HG03139 (cell line): ENCODE measurements around the gene MYCBP.
"Not testable (repeated sequence)": the region's sequence is repeated elsewhere in the genome, so short reads cannot be mapped to it uniquely, and the experiment has no call there.

Experiments
- ATAC-seq: cut with Tn5 transposase; IDR thresholded peaks from one replicate; pipeline ENCODE4 v1.9.1; 2021; ENCODE audit not compliant: unreplicated experiment

MYCBP gene

DNA sequence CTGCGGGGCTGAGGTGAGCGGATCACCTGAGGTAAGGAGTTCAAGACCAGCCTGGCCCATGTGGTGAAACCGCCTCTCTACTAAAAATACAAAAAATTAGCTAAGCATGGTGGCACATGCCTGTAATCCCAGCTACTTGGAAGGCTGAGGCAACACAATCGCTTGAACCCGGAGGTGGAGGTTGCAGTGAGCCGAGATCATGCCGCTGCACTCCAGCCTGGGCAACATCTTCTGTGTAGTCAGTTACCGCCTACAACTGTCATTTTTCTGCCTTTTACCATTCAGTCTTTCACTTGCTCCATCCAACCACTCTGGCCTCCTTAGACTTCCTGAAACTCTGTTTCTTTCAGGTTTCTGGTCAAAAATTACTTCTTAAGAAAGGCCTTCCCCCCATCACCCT, 2.2 kb downstream of the MYCBP start:
- ATAC-seq: no peak

DNA sequence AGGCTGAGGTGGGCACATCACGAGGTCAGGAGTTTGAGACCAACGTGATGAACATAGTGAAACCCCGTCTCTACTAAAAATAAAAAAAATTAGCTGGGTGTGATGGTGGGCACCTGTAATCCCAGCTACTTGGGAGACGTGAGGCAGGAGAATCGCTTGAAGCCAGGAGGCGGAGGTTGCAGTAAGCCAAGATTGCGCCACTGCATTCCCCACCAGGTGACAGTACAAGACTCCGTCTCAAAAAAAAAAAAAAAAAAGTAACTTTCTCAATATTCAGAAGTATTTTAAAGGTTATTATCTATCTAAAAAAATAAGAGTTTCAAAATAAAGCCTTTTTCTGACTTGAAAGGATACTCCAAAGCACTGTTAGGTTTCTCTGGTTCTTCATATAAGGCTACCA, 5.9 kb downstream of the MYCBP start:
- no peak for ATAC-seq

DNA sequence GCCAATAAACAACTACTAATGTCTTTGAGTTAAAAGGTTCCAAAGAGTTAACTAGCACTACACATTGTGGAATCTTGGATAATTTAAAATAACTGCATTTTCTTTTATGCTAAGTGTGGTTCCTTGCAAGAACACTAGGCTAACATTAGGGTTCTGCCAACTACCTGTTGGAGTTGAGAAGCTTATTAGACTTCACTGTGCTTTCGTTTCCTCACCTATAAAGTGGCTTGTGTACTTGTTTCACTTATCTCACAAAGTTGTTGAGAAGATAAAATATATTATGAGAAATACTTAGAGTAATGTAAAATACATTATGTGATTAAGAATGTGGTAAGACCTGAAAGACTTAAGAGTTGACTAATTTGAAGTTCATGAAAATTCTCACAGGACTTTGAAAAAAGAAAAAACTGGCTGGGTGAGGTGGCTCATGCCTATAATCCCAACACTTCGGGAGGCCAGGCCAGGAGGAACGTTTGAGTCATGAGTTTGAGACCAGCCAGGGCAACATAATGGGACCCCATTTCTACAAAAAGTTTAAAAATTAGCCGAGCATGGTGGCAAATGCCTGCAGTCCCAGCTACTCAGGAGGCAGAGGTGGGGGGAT, 7.9 kb downstream of the MYCBP start:
- no peak for ATAC-seq

DNA sequence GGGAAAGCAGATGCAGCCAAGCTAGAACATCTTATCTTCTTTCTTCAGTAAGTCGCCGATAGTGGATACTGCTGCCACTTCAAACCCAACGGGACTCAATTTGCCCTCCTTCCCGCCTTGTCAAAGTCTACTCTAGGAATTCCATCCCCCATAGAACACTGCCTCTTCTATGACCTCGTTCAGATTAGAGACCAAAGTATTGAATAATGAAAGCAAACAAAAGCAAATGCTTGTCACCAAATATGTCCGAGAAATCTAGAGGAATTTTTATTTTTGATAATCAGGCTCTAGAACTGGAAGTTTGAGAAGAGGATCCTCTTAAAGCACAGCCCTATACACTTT, 12.7 kb downstream of the MYCBP start:
- ATAC-seq: no peak

DNA sequence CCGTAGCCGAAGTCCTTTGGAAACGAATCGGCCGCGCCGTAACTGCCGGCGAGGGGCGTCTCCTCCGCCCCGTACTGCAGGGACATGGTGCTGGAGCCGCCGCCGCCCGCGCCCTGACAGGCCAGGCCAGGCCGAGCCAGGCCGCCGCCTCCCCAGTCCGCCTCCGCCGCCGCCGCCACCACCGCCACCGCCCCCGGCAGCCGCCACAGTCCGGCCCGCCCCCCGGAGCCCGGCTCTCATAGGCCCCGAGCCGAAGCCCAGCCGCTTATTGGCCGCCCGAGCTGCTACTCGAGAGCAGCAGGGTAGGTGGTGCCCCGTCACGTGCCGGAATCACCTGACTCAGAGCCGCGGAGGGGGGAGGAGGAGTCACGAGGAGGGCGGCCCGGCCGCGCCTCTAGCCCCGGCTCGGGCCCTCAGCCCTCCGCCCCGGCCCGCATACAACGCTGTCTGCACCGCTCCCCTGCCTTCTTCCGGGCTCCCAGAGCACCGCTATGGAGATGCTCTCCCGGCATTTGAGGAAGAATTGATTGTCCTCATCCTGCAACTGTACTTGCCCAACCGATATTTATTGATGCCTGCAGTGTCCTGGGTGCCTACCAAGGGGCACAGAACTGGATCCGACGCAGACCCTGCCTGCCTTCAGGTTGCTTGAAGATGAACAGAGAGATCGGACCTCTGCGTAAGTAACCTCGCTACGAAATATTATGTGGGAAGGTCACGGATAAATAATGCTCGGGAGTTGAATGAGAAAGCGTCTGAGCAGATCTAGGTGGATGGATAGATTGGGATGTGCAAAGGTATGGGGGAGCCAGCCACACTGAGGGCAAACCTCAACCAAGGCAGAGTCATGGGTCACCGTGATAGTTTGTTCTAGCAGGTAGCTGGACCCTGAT, 13.3 kb downstream of the MYCBP start, which contains the start of gene RRAGC:
RRAGC (minus strand) TSS at position 212 of the 893 bp plus-strand sequence; CDS start at position 86, 126 bp downstream.
- peak; percentile 94 for ATAC-seq

DNA sequence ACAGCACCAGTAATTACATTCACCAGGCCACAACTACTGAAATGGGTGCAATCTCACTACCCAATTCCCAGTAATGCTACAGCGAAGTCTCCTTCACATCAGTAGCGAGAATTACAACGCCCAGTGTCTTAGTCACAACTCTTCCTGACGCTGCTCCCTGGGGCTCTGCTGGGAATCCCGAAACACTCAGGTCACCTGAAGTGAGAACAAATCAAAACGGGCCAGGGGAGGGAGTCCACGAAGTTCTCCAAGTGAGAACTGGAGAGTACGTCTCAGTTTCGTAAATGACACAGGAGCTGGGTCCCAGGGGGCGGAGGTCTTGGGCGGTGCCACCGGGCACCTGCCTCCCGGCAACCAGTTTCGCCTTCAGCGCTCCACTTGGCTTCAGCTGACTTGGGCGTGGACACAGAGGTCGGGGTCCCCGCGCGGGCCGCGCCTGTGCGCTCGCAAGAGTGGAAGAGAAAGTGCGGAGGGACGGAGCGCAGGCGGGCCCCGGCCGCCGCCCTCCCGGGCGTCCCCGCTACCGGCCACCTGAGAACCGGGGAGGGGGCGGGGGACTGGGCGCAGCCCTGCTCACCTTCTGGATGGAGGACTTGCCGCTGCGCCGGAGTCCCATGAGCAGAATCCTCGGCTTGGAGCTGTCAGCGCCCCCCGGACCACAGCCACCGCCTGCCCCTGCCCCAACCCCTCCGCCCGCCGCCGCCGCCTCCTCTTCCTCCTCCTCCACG, 14.2 kb downstream of the MYCBP start:
- peak; percentile 27 for ATAC-seq

DNA sequence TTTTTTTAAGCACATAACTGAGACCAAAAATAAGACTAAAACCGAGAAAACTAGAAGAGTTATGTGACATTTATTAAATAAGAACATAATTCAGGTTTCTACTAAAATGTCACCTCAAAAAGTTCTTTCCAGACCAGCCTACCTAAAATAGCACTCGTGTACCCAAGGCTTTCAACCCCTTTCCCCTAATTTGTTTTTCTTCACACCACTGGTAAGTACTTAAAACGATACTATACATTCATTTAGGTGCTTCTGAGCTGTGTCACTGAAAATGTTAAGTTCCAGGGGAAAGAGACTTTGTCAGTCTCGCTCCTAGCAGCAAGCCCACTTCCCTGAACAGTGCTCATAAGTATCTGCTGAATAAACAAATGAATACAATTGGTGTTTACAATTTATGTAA, 20.4 kb downstream of the MYCBP start:
- no peak for ATAC-seq

DNA sequence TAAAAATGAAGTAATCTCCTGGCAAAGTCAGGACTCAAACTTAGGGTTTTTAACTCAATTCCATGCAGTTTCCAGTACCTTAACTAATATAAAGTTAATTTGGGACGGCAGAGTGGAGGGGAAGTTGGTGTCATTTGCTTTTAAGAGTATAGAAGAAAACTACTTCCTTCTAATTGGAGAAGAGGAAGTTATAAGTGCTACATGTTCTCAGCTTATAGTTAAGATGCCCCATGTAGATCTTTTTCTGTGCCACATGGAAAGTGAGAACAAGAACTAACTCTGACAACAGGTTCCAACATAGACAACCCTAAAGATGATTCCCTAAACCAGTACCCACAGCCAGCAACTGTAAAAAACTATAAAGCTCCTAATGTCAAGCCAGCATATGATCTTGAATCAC, 25.1 kb downstream of the MYCBP start:
- ATAC-seq: no peak

DNA sequence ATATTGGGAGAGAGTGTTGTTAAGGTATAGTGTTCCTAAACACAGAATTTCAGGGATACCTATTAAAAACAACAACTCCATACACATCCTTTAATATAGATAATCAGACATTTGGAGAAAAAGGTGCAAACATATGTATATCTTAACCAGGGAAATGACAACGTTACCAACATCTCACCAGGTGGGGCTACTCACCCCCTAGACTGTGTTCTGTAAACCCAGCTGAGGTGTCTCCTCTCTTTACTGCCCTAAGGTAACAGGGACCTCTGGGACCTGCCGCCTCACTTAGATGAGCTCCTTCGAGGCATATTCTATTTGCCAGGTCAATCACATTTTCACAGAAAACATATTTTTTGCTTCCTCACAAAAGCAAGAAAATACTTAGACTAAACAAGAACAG, 26.9 kb downstream of the MYCBP start:
- no peak for ATAC-seq

DNA sequence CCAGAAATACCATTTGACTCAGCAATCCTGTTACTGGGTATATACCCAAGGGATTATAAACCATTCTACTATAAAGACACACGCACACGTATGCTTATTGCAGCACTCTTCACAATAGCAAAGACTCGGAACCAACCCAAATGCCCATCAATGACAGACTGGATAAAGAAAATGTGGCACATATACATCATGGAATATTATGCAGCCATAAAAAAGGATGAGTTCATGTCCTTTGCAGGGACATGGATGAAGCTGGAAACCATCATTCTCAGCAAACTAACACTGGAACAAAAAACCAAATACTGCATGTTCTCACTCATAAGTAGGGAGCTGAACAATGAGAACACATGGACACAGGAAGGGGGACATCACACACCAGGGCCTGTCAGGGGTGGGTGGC, 28.1 kb downstream of the MYCBP start:
- not testable (repeated sequence) for ATAC-seq

DNA sequence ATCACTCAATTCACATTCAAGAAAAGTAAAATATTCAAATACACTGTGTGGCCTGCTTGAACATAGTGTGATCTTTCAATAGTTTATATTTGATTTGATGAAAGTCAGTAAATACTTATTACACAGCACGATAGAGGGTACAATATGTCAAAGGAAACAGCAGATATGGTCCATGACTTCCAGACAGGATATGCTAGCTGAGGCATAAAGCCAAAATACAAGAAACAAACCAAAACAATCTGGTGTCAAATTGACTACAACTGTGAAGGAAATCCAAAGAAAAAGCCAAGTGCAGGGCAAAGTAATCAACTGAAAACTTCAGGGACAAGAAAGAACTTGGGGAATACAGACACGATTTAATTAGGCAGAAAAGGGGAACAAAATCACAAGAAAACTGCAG, 32.9 kb downstream of the MYCBP start:
- ATAC-seq: no peak

DNA sequence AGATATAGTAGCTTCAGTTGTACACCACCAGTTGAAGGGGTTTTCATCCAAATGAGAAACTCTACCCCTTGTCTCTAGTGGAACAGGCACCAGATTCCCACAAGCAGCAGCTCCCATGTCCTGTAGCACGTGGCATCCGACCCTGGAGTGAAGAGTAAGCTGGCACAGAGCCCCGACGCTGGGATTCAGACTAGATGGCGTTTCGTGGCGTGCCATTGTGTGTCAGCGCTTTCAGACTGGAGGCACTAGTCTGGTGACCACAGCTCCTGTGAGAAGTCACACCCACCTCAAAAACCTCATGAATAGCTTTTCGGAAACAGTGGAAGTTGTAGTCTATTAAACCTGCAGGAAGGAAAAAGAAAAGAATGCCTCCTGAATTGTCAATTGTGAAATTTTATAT, 33.8 kb downstream of the MYCBP start:
- no peak for ATAC-seq

DNA sequence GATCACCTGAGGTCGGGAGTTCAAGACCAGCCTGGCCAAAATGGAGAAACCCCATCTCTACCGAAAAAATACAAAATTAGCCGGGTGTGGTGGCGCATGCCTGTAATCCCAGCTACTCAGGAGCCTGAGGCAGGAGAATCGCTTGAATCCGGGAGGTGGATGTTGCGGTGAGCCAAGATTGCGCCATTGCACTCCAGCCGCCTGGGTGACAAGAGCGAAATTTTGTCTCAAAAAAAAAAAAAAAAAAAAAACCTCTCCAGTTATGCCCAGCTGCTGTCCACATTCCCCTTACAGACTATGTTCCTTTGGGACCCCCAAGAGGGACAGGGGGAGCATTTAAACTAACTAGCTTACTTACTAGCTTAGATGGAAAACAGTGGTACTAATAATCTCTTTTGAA, 36.8 kb downstream of the MYCBP start:
- not testable (repeated sequence) for ATAC-seq

DNA sequence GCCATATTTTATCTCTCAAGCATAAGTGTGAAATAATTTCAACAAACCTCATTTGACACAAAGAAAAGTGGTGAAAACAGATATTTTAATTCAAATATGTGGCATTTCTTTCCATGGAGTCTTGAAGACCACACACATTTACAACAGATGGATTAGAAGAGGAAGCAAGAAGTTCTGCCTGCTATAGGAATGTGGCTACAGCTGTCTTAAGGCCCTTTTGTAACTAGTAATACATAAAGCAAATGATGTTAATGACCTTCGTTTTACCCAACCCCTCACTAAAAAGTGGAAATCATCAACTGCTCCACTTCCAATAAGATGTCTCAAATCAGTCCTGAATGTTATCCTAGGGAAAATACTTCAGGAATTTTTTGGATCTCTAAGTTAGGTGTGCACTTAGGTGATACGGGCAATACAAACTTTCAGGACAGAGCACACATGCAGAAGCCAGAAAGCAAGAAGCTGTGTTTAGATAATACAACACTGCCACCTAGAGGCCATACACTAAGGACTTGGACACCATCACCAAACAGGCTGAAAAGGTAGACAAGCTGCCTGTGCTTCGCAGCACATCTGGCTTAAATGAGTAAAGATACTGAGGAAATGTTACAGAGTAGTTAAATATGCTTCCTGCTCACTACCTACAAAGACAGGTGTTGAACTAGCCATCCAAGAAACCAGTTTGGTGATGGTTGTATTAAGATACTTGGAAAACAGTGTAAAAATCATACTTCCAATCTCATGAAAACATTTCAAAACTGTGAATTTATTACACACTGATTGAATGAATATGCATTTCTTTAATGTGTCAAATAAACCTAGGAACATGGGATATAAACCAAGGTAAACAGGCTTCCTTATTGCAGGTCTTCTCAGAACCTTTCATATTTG, 38.0 kb downstream of the MYCBP start:
- peak; percentile 63 for ATAC-seq

DNA sequence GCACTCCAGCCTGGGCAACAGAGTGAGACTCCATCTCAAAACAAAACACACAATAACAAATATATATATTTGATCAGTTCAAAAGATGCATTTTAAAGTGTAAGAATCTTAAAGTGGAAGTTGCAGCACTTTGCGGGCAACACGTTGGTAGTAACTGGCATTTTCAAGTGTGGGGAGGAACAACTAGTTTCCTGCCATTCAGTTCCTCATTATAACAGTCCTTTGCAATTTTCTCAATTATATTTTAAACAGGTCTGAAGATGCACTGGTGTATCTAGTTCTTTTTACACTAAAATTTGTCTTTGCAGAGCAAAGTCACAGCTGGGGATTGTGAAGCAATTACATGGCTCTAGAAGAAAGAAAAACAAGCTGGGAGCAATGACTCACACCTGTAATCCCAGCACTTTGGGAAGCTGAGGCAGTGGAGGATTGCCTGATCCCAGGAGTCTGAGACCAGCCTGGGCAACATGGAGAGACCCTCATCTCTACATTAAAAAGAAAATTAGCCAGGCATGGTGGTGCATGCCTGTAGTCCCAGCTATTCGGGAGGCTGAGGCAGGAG, 38.8 kb downstream of the MYCBP start:
- ATAC-seq: no peak

DNA sequence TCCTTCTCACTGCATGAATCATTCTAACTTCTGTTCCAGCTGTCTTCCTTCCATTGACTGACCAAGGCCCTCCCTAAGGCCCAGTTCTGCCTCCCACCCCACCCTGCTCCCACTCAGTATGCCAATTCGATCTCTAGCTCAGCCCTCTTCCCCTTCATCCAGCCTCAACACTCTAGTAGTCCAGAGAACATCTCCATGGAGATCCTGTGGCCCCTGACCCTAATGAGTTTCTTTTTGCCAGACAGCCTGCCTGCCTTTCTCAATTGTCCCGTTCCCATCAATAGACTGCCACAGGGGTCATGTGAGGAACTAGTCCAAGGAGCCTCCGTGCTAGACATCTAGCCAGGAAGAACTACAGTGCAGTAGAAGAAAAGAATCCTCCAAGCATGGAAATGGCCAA, 40.0 kb downstream of the MYCBP start:
- no peak for ATAC-seq

DNA sequence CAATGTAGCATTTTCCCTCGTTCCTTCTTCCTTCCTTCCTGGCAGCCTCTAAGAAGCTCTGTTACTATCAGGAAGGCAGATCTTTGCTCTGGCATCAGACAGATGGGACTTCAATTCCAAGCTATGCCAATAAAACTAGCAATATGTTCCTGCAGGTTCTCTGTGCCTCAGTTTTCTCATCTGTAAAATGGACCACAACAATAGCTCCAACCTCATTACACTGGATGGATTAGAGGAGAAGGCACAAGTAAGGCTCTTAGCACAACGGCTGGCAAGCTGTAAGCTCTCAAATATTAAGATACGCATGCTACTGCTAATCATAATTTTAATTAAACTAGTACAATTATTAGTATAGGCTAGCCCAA, 40.8 kb downstream of the MYCBP start:
- ATAC-seq: no peak

DNA sequence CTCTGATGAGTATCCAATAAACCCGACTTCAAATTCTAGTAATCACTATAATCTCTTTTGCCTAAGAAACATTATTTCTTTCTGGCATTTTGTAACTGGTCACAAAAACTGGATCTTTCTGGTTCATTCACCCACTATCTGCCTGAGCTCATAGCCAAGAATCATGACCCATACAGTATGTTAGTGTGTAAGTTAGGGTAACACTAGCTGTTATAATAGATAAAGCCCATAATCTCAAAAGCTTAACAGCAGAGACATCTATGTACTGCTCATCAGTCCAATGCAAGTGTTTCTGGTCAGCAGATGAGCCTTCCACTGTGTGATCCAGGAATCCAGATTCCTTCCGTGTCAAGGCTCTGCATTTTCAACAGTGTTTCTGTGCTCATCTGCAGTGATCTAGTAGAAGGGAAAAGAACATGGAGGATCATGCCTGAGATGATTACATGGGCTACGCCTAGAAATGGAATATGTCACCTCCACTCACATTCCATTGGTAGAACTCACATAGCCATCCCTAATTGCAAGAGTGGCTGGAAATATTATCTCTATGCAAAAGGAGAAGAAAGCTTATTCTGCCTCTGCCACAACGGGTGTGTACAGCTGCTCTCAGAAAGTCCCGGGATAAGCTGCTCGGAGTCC, 41.3 kb downstream of the MYCBP start:
- no peak for ATAC-seq

DNA sequence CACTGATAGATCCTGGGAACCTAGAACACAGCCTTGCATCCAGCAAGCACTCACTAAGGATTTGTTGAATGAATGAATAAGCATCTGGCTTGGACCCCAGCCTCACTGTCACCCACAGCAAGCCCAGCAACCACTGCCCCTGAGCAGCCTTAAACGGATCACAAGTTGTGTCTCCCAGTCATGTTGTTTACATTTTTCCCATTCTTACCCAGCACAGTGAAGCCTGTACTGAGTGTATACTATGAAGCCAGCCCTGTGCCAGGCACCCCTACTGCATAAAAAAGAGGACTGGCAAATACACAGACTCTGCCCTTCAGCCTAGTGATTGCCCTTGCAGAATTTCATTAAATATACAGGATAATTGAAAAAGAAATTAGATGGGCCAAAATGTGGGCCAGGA, 43.8 kb downstream of the MYCBP start:
- no peak for ATAC-seq

DNA sequence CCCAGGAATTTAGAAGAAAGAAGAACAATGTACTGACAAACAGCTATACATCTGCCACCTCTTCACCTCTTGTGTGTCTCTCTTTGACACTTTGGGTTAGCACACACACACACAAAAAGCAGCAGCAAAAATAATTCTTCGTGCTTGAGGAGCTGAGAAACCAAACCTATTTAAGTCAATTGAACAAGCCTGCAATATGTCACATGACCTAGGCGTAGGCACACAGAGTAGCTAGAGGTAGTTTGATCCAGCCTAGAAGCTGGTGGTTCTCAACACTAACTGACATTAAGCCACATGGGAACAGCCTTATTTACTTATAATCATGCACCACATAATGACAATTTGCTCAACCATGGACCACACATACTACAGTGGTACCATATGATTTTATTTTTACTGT, 45.8 kb downstream of the MYCBP start:
- ATAC-seq: no peak
